ENCODE results near the gene SEMA6B.
A peak's percentile ranks its signal among the peaks of the same experiment; 100 is the strongest.

Gene SEMA6B

DNA sequence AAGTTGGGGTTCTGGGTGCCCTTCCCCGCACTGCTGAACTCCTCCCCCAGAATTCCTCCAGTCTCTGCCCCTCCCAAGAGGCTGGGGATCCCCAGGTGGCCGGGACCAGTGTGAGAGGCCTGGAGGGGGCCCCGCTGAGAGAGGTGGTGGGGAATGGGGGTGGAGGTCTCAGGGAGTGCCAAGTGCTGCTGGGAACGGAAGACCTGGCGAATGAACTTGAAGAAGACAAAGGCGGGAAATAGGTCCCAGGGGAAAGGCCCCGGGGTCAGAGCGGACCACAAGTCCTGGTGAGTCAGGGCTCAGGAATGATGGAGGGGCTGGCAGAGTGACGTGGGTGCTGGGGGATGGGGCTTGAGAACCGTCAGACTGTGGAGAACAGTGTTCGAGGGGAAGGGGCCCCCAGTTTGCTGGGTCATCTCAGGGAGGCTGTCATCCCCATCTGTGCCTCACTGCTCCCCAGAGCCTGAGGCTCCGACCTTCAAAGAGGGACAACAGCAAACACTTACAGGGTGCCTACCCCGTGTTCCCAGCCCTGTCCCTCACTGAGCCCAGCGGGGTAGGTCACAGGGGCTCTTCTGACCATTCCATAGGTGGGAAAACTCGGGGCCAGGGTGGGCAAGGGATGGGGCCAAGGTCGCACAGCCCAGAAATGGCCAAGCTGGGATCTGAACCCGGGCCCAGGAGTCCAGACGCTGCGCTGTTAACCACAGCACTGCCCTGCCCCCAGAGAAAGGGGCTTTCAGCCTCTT, 16.0 kb upstream of the SEMA6B start:
- Histone ChIP-seq H3K4me1 (peaks cover 0 to 17% (median 7%) of the 10 kb centered on the region in 4 donors), H3K27me3 (peaks cover 0 to 95% of the 10 kb centered on the region in 2 donors), H3K9me3 (no peaks in the 10 kb centered on the region), H3K27ac (no peak overlapping the region), H3K4me3 (no peak overlapping the region), H3K36me3 (no peaks in the 10 kb centered on the region)
- intact Hi-C loops (cut with DNase I; ENCODE audit: low total_unique reads): loop anchor here (5.0 kb wide), 1 partner anchor 62 kb away; the partner anchor contains the start of gene TNFAIP8L1
- DNase-seq: peak in 1 of 2 donors; percentile 28
- TF ChIP-seq, protein P1, sequence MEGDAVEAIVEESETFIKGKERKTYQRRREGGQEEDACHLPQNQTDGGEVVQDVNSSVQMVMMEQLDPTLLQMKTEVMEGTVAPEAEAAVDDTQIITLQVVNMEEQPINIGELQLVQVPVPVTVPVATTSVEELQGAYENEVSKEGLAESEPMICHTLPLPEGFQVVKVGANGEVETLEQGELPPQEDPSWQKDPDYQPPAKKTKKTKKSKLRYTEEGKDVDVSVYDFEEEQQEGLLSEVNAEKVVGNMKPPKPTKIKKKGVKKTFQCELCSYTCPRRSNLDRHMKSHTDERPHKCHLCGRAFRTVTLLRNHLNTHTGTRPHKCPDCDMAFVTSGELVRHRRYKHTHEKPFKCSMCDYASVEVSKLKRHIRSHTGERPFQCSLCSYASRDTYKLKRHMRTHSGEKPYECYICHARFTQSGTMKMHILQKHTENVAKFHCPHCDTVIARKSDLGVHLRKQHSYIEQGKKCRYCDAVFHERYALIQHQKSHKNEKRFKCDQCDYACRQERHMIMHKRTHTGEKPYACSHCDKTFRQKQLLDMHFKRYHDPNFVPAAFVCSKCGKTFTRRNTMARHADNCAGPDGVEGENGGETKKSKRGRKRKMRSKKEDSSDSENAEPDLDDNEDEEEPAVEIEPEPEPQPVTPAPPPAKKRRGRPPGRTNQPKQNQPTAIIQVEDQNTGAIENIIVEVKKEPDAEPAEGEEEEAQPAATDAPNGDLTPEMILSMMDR (IDR thresholded peaks at IDR 0.05): no peak

DNA sequence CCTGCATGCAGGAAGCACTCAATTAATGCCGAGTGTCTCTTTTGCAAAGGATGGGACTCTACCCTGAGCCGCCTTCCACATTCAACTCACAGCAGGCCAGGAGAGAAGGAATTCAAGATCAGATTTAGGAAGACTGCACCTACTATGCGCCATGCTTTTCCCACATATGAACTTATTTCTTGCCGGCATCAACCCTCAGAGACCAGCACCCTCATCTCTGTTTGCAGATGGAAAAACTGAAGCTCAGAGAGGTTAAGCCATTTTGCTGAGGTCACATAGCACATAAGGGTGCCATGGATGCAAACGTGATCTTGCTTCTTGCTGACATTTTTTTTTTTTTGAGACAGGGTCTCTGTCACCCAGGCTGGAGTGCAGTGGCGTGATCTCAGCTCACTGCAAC, 14.2 kb upstream of the SEMA6B start:
- no peaks in the 10 kb centered on the region for H3K9me3 ChIP-seq
- no peak overlapping the region for H3K27ac ChIP-seq
- peaks cover 0 to 81% of the 10 kb centered on the region in 2 donors for H3K27me3 ChIP-seq
- no peaks in the 10 kb centered on the region for H3K36me3 ChIP-seq
- peaks cover 0 to 11% (median 7%) of the 10 kb centered on the region in 4 donors for H3K4me1 ChIP-seq
- TF ChIP-seq, protein P1 (IDR thresholded peaks at IDR 0.05): no peak
- no peak for DNase-seq
- intact Hi-C loops (cut with DNase I; ENCODE audit: low total_unique reads): no loop called here
- H3K4me3 ChIP-seq: no peak overlapping the region

DNA sequence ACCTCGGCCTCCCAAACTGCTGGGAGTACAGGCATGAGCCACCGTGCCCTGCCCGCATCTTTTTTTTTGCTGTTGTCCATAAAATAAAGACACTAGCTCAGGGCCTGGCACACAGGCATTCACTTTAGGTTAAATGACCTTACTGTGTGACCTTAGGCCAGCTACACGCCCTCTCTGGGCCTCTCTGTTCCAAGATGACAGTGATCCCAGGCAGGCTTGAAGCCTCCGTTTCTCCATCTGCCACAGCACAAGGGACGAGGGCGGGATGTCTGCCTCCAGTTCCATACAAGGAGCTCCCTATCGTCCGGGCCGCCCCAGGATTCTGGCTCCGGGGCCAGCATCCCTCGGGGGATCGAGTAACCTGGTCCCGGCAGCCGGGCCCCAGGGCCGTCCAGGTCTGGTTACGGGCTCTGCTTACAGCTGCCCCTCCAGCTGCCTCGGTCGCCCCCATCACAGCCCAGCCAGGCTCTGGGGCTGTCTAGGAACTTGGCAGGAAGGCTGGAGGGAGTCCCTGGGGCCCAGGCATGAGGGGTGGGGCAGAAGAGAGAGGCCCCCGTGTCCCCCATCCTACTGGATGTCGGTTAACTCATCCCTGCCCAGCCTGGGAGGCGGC, 11.9 kb upstream of the SEMA6B start:
- no peak overlapping the region for H3K27ac ChIP-seq
- TF ChIP-seq, protein P1 (IDR thresholded peaks at IDR 0.05): no peak
- H3K9me3 ChIP-seq: no peaks in the 10 kb centered on the region
- H3K4me1 ChIP-seq: peaks cover 0 to 11% (median 7%) of the 10 kb centered on the region in 4 donors
- H3K4me3 ChIP-seq: no peak overlapping the region
- H3K36me3 ChIP-seq: no peaks in the 10 kb centered on the region
- intact Hi-C loops (cut with DNase I; ENCODE audit: low total_unique reads): no loop called here
- H3K27me3 ChIP-seq: peaks cover 0 to 78% of the 10 kb centered on the region in 2 donors
- DNase-seq: no peak

DNA sequence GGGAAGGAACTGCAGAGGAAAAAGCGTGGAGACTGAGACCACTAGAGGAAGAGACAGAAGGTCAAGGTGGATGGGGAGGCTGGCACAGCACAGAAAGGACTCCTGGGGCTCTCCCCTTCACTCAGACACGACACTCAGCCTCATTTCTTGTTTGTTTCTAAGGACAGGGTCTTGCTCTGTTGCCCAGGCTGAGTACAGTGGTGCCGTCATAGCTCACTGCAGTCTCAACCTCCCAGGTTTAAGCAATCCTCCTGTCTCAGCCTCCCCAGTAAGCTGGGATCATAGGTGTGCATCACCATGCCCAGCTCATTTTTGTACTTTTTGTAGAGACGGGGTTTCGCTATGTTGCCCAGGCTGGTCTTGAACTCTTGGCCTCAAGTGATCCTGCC, 11.4 kb upstream of the SEMA6B start:
- intact Hi-C loops (cut with DNase I; ENCODE audit: low total_unique reads): no loop called here
- Histone ChIP-seq H3K4me1 (peaks cover 0 to 11% (median 7%) of the 10 kb centered on the region in 4 donors), H3K9me3 (no peaks in the 10 kb centered on the region), H3K27ac (no peak overlapping the region), H3K36me3 (no peaks in the 10 kb centered on the region), H3K27me3 (peaks cover 0 to 77% of the 10 kb centered on the region in 2 donors), H3K4me3 (no peak overlapping the region)
- DNase-seq: no peak
- TF ChIP-seq, protein P1 (IDR thresholded peaks at IDR 0.05): no peak

DNA sequence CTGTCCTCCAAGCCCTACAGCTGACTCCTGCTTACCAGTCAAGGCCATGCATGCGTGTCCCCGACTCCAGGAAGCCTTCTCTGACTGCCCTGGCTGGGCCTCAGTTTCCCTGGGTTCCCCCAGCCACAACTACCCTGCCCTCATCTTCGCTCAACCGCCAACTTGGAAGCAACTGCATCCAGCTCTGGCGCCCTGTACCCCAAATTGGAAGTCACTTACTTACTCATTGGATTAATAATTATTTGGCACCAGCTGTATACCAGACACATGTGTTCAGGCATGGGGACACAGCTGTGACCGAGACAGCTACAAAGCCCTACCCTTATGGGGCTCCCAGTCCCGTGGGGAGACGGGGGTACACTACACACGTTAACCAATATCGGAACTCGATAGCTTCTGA, 10.9 kb upstream of the SEMA6B start:
- Histone ChIP-seq H3K27me3 (peaks cover 0 to 72% of the 10 kb centered on the region in 2 donors), H3K4me1 (peaks cover 0 to 6% (median 4%) of the 10 kb centered on the region in 4 donors), H3K36me3 (no peaks in the 10 kb centered on the region), H3K4me3 (no peak overlapping the region), H3K9me3 (no peaks in the 10 kb centered on the region), H3K27ac (no peak overlapping the region)
- intact Hi-C loops (cut with DNase I; ENCODE audit: low total_unique reads): no loop called here
- DNase-seq: no peak
- TF ChIP-seq, protein P1 (IDR thresholded peaks at IDR 0.05): no peak

Measured in tibial artery (tissue), 4 donors.